HG02943 (cell line): ENCODE data around the gene TBC1D22B.
"Not testable (repeated sequence)": the region's sequence is repeated elsewhere in the genome, so short reads cannot be mapped to it uniquely, and the experiment has no call there.

Experiments used
- ATAC-seq: cut with Tn5 transposase; IDR thresholded peaks from one replicate; pipeline ENCODE4 v1.9.1; 2021; ENCODE audit warnings: mild to moderate bottlenecking, low read depth, moderate library complexity; ENCODE audit not compliant: unreplicated experiment

Gene TBC1D22B

DNA sequence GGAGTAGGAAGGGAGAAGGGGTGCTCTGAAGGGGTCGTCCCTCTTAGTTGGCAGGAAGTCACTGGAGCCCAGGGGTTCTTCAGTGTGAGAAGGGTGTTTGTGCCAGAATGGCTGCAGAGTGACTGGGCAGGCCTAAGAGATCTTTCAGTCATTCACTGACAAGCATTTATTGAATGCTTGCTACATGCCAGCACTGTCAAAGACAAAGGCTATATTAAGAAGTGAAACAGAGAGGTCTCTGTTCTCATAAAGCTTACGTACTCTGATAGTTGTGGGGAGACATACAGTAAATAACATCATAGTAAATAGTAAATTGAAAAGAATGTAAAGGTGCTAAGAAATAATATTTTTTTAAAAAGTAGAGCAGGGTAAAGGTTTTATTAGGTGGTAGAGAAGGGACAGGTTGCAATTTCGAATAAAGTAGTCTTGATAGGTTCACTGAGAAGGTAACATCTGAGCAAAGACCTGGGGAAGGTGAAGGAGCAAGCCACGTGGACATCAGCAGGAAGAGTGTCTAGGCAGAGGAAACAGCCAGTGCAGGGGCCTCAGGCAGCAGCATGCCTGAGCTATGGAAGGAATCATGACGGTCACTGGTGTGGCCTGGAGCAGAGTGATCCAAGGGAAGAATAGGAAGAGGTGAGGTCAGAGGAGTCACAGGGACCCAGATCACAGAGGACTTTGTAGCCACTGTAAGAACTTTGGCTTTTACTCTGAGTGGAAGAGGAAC lies 59.9 kb downstream of the TBC1D22B start:
- no peak for ATAC-seq

DNA sequence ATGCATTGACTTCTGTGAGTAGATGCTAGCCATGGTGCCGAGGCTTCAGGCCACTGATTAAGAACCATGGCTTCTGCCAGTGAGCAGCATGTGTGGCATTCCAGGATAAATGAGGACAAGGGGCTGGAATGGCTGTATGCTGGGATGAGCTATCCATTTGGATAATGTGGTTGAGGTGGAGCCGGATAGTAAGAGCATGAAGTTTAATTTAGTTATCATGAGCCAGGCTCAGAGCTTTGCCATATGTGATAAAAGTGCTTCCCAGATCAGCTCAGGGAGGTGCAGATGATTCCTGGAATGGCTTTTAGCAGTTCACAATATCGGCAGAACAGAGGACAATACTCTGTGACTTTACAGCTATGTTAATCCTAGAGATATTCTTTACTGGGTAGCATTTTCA lies 61.6 kb downstream of the TBC1D22B start:
- no peak for ATAC-seq

GRCh38 chr6:37319856-37320480 lies 62.4 kb downstream of the TBC1D22B start:
- no peak for ATAC-seq

GRCh38 chr6:37320646-37321045 lies 63.1 kb downstream of the TBC1D22B start:
- ATAC-seq: no peak

DNA sequence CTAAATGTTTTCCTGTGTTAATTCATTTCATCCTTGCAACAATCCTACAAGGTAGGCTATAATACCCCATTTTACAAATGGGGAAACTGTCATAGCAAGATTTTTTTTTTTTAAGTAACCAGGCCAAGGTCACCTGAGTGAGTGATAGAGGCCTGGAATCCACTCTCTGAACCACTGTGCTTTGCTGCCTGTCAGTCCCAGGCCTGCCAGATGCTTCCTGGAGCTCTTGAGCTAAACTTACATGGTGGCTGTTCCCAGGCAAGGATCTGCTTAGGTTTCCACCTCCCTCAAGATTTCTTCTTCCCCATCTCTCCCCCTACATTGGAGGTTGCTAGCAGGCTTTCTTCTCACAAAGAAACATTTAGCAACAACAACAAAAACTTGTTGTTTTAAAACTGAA lies 63.5 kb downstream of the TBC1D22B start:
- ATAC-seq: no peak

DNA sequence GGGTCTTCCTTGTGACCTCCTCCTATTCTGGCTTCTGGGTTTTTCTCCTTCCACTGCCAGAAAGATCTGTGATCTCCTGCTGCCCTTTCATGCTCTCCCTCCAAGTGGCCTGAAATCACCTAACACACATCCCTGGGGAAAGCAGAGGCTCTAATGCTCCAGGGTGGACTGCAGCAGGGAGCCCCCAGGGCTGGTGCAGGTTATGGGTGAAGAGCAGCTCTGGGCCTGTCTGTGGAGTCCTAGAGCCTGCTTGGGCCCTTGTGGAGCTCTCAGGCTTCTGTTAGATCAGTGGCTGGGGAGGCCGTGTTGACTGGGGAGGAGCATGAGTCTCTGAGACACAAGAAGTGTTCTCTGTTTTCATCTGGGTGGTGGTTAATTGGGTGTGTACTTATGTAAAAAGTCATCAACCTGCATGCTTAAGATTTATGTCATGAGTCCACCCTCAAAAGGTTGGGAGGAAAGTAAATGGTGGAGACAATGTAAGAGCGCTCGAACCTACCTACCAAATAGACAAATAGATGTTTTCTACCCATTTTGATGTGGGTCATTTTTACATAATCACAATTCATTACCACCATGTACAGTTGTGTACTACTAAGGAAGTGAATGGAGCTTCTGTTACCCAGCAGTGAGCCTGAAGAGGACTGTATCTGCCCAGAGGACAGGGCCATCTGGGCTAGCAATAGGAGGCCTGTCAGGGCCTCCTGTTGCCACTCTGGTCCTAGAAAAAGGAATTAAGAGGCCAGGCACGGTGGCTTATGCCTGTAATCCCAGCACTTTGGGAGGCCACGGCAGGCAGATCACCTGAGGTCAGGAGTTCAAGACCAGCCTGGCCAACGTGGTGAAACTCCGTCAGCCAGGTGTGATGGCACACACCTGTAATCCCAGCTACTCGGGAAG lies 64.2 kb downstream of the TBC1D22B start:
- no peak for ATAC-seq

DNA sequence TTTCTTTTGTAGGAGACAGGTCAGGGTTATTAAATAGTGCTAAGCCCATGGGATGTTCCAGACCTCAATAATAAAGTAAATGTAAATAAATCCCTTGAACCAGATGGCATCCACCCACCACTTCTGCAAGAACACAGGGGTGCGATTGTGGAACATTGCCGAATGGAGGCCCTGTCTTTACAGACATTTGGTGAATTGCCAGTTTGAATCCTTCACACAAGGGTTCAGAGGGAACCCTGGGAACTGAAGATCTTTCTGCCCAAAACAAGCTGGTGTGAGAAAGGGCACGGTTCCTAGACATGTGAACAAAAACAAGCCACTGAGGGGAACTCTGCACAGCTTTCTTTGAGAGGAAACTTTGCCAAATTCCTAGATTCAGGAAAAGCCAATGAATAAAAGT lies 66.0 kb downstream of the TBC1D22B start:
- ATAC-seq: no peak

DNA sequence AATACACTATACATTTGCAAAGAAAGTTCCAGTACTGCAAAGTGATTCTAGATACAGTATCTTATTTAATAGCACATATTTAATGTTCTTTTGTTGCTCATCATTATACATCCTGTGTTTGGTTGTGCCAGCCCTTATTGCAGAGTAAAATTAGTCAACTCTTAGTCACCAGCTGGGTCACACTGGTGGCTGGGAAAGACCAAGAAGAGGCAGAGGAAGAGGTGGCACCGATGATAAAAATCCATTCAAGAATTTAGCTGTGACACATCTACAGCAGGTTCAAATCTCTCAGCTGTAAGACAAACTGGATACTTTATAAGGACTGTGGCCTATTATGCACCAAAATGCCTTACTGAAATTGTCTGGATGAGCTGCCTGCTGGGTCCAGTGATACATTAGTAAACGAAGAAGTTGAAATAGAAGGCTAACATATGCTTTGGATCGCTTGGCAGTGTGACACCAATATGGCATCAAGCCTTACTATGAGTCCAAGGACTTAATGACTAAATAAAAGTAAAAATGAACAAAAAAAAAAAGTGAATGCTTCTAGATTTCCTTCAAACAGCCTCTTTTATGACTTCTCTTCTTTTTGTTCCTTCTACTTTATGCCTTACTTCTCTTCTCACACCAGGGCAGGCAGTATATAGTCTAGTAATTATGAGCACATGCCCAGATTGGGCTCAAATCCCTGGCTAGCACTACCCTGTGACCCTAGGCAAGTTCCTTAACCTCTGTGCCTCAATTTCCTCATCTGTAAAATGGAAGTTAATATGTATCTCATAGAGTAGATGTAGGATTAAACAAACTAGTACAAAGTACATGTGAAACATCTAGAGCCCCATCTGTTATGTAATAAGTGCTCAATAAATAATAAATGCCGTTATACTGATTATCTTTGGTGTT lies 66.8 kb downstream of the TBC1D22B start:
- no peak for ATAC-seq

GRCh38 chr6:37330345-37330744 lies 72.8 kb downstream of the TBC1D22B start:
- ATAC-seq: not testable (repeated sequence)

GRCh38 chr6:37331047-37331446 lies 73.5 kb downstream of the TBC1D22B start:
- ATAC-seq: no peak

- ATAC-seq: no peak
These were observed 75.3 kb downstream of the TBC1D22B start for GRCh38 chr6:37332894-37333293.

GRCh38 chr6:37334047-37334446 lies 76.5 kb downstream of the TBC1D22B start:
- no peak for ATAC-seq

- not testable (repeated sequence) for ATAC-seq
These were observed 80.7 kb downstream of the TBC1D22B start for GRCh38 chr6:37338317-37338716.

- no peak for ATAC-seq
These were observed 81.2 kb downstream of the TBC1D22B start for GRCh38 chr6:37338745-37339255.

GRCh38 chr6:37339741-37340638 lies 82.4 kb downstream of the TBC1D22B start:
- ATAC-seq: no peak

- no peak for ATAC-seq
These were observed 83.0 kb downstream of the TBC1D22B start for GRCh38 chr6:37340639-37340943.

DNA sequence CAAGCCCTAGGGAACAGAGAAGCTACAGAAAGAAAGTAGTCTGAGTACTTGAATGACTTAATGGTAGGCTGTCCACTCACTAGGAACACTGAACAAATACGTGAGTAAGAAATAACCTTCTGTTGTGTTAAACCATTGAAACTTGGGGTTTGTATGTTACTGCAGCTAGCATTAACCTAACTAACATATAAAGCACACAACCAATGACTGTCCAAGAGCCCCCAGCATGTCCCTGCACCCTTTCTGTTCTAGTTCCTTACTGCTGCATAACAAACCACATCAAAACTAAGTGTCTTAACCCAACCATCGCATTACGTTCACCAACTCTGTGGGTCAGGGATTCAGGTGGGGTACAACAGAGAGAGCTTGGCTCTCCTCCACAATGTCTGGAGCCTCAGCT lies 85.7 kb downstream of the TBC1D22B start:
- ATAC-seq: no peak

- no peak for ATAC-seq
These were observed 86.7 kb downstream of the TBC1D22B start for GRCh38 chr6:37344308-37344707.

DNA sequence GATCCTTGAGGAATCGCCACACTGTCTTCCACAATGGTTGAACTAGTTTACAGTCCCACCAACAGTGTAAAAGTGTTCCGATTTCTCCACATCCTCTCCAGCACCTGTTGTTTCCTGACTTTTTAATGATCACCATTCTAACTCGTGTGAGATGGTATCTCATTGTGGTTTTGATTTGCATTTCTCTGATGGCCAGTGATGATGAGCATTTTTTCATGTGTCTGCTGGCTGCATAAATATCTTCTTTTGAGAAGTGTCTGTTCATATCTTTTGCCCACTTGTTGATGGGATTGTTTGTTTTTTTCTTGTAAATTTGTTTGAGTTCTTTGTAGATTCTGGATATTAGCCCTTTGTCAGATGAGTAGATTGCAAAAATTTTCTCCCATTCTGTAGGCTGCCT lies 88.2 kb downstream of the TBC1D22B start:
- ATAC-seq: not testable (repeated sequence)
